ENCODE measurements around the gene HSPA1B.
"Not testable (repeated sequence)": the region's sequence is repeated elsewhere in the genome, so short reads cannot be mapped to it uniquely, and the experiment has no call there.

HSPA1B gene

GRCh38 chr6:31864818-31865204, 37.3 kb downstream of the HSPA1B start:
- ChIA-PET CTCF (interaction anchor here (0.8 kb wide), 1 partner anchor 32 kb away, joined by 3 read pairs; no protein-coding TSS in a partner anchor), POLR2A (interaction anchor here (0.7 to 8.0 kb wide), 4 partner anchors 11 to 58 kb away, joined by 3 to 104 read pairs (median 12); partner anchors contain the start of gene LSM2)
- DNase-seq (ENCODE audit: extremely low spot score): no peak
- TF ChIP-seq SP1 (IDR thresholded peaks at IDR 0.05) (no peak), PKNOX1 (IDR thresholded peaks at IDR 0.05) (no peak)

GRCh38 chr6:31865205-31866118, 37.9 kb downstream of the HSPA1B start:
- DNase-seq (ENCODE audit: extremely low spot score): no peak
- TF ChIP-seq ZNF384 (IDR thresholded peaks at IDR 0.05): no peak
- no peak for TF ChIP-seq LEF1 (IDR thresholded peaks at IDR 0.05; ENCODE audit: borderline replicate concordance)
- TF ChIP-seq FOXK2 (IDR thresholded peaks at IDR 0.05): no peak
- TF ChIP-seq FOXA1 (IDR thresholded peaks at IDR 0.05): no peak
- TF ChIP-seq ARNT (IDR thresholded peaks at IDR 0.05): no peak
- no peak for TF ChIP-seq CTBP1 (IDR thresholded peaks at IDR 0.05; ENCODE audit: borderline replicate concordance)
- TF ChIP-seq PKNOX1 (IDR thresholded peaks at IDR 0.05): no peak
- no peak for TF ChIP-seq NFRKB (IDR thresholded peaks at IDR 0.05)
- no peak for TF ChIP-seq L3MBTL2 (conservative IDR thresholded peaks at IDR 0.05)
- no peak for TF ChIP-seq ELF4 (IDR thresholded peaks at IDR 0.05)
- no peak for TF ChIP-seq BHLHE40 (IDR thresholded peaks at IDR 0.05; ENCODE audit: borderline replicate concordance)
- no peak for TF ChIP-seq SP1 (IDR thresholded peaks at IDR 0.05)
- TF ChIP-seq FOXM1 (IDR thresholded peaks at IDR 0.05; ENCODE audit: borderline replicate concordance): no peak
- no peak for TF ChIP-seq SUZ12 (IDR thresholded peaks at IDR 0.05)
- TF ChIP-seq HDGF (IDR thresholded peaks at IDR 0.05; ENCODE audit: borderline replicate concordance): no peak
- no peak for TF ChIP-seq TARDBP (IDR thresholded peaks at IDR 0.05)
- CTCF ChIA-PET: interaction anchor here (0.8 kb wide), 1 partner anchor 33 kb away, joined by 3 read pairs; no protein-coding TSS in a partner anchor
- POLR2A ChIA-PET: interaction anchor here (0.7 to 8.0 kb wide), 5 partner anchors 10 to 58 kb away, joined by 3 to 104 read pairs (median 3); partner anchors contain the start of genes HSPA1A, HSPA1B, HSPA1L and LSM2

DNA sequence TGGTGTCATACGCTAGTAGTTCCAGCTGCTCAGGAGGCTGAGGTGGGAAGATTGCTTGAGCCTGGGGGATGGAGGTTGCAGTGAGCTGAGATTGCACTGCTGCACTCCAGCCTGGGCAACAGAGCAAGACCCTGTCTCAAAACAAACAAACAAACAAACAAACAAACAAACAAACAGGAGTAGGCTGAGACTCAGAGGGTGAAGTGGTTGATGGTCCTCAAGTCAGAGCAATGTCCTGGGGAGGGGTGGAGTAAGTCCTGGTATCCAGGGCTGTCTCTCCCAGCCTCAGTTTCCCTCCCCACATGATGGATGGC, 41.1 kb downstream of the HSPA1B start:
- not testable (repeated sequence) for DNase-seq (ENCODE audit: extremely low spot score)

GRCh38 chr6:31869343-31869742, 41.8 kb downstream of the HSPA1B start:
- no peak for TF ChIP-seq LEF1 (IDR thresholded peaks at IDR 0.05; ENCODE audit: borderline replicate concordance)
- CTCF ChIA-PET: no interaction called here
- POLR2A ChIA-PET: interaction anchor here (8.0 kb wide), 1 partner anchor 30 kb away, joined by 104 read pairs; no protein-coding TSS in a partner anchor

More for the DNA sequence above, 41.1 kb downstream of the HSPA1B start:
- CTCF ChIA-PET: not testable (repeated sequence)
- POLR2A ChIA-PET: interaction anchor here (0.9 to 8.0 kb wide), 4 partner anchors 29 to 54 kb away, joined by 3 to 104 read pairs (median 3); partner anchors contain the start of gene ZBTB12

DNA sequence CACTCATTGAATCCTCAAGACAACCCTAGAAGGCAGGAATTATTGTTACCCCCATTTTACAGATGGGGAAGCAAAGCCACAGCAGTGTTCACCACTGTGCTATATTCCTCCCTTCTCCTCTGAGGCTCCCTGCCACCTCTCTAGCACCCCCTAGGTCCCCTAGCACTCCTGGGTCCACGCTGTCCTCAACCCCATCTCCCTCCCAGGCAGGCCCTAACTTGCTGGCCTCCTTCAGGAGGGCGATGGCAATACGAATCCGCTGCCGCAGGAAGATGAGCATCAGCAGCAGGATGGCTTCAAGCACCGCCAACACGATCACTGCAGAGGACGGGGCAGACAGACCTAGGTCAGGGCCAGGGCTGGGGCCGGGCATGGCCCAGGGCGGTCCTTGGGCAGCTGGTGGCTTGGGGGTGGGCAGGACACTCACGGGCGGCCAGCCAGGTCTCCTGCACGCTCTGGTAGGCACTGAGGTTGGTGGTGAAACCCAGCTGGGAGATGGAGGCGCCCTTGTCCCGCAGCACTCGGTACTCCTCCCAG, 42.9 kb downstream of the HSPA1B start:
- POLR2A ChIA-PET: no interaction called here
- CTCF ChIA-PET: no interaction called here
- DNase-seq (ENCODE audit: extremely low spot score): no peak
- TF ChIP-seq SP1 (IDR thresholded peaks at IDR 0.05): no peak
- TF ChIP-seq FOXA1 (IDR thresholded peaks at IDR 0.05): no peak
- no peak for TF ChIP-seq ELF4 (IDR thresholded peaks at IDR 0.05)
- no peak for TF ChIP-seq LEF1 (IDR thresholded peaks at IDR 0.05; ENCODE audit: borderline replicate concordance)
- no peak for TF ChIP-seq BHLHE40 (IDR thresholded peaks at IDR 0.05; ENCODE audit: borderline replicate concordance)
- TF ChIP-seq ARNT (IDR thresholded peaks at IDR 0.05): no peak
- TF ChIP-seq SUZ12 (IDR thresholded peaks at IDR 0.05): no peak
- TF ChIP-seq HDGF (IDR thresholded peaks at IDR 0.05; ENCODE audit: borderline replicate concordance): no peak
- TF ChIP-seq CTBP1 (IDR thresholded peaks at IDR 0.05; ENCODE audit: borderline replicate concordance): no peak
- TF ChIP-seq NFRKB (IDR thresholded peaks at IDR 0.05): no peak
- TF ChIP-seq L3MBTL2 (conservative IDR thresholded peaks at IDR 0.05): no peak
- no peak for TF ChIP-seq FOXK2 (IDR thresholded peaks at IDR 0.05)
- no peak for TF ChIP-seq TARDBP (IDR thresholded peaks at IDR 0.05)
- no peak for TF ChIP-seq ZNF384 (IDR thresholded peaks at IDR 0.05)

More at GRCh38 chr6:31869343-31869742, 41.8 kb downstream of the HSPA1B start:
- no peak for DNase-seq (ENCODE audit: extremely low spot score)

DNA sequence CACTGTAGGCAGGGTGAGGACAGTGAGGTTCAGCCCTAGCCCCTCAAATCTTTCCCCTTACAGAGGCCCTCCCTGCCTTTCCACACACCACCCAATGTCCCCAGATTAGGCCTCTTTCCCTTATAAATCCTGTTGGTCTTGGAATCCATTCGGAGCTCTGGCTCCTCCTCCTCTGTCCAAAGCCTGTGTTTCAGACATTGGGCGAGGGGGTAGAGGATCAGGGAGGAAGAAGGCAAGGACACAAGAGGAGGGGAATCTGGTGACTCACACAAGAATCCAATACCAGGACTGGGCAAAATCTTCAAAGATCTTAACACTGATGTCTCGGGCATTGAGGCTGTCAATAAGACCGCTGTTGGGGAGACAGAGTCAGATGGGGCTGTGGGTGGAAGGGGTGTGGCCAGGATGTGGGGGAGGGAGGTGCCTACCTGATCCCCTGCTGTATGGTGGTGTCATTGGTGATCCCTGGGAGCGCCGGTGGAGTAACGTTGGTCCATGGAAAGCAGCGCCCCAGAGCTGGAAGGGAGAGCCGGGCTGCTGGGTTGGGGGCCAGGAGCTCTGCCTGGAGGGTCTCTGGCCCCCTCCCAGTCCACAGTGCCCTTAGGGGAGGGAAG, 43.6 kb downstream of the HSPA1B start:
- CTCF ChIA-PET: no interaction called here
- DNase-seq (ENCODE audit: extremely low spot score): no peak
- no peak for TF ChIP-seq ELF4 (IDR thresholded peaks at IDR 0.05)
- no peak for TF ChIP-seq PKNOX1 (IDR thresholded peaks at IDR 0.05)
- no peak for TF ChIP-seq BHLHE40 (IDR thresholded peaks at IDR 0.05; ENCODE audit: borderline replicate concordance)
- TF ChIP-seq FOXK2 (IDR thresholded peaks at IDR 0.05): no peak
- no peak for TF ChIP-seq CTBP1 (IDR thresholded peaks at IDR 0.05; ENCODE audit: borderline replicate concordance)
- no peak for TF ChIP-seq ARNT (IDR thresholded peaks at IDR 0.05)
- TF ChIP-seq L3MBTL2 (conservative IDR thresholded peaks at IDR 0.05): no peak
- no peak for TF ChIP-seq FOXA1 (IDR thresholded peaks at IDR 0.05)
- TF ChIP-seq NFRKB (IDR thresholded peaks at IDR 0.05): no peak
- POLR2A ChIA-PET: interaction anchor here (1.5 kb wide), 1 partner anchor 43 kb away, joined by 4 read pairs; the partner anchor contains the start of gene HSPA1B
